H9 (cell line): ENCODE data around the gene STMN3. TPM values are rescaled to one million over a fixed set of nuclear protein-coding genes. Genes with fewer than 3 reads are reported as not detected.
A peak's percentile ranks its signal among the peaks of the same experiment; 100 is the strongest.

ENCODE experiments used
- DNase-seq: peaks from one replicate; pipeline ENCODE4 v3.0.0-alpha.2; 2017
- H2AFZ ChIP-seq: one replicate; pipeline ENCODE4 v1.6.1; 2013; ENCODE audit warnings: mild to moderate bottlenecking, low read length, control low read depth, moderate library complexity
- H2AK5ac ChIP-seq: 2 replicates; pipeline ENCODE4 v1.6.1; 2013; ENCODE audit warnings: low read length, control low read depth, mixed read lengths; ENCODE audit not compliant: insufficient read length
- H2BK120ac ChIP-seq: one replicate; pipeline ENCODE4 v1.6.1; 2013; ENCODE audit warnings: low read depth, mild to moderate bottlenecking, low read length, control low read depth, inconsistent platforms; ENCODE audit not compliant: poor library complexity, severe bottlenecking
- H2BK12ac ChIP-seq: 2 replicates; pipeline ENCODE4 v1.6.1; 2013; ENCODE audit warnings: low read length, control low read depth, mixed read lengths, low read depth; ENCODE audit not compliant: insufficient read length
- H2BK15ac ChIP-seq: 2 replicates; pipeline ENCODE4 v1.6.1; 2013; ENCODE audit warnings: low read depth, low read length, control low read depth
- H2BK20ac ChIP-seq: one replicate; pipeline ENCODE4 v1.6.1; 2013; ENCODE audit warnings: low read depth, mild to moderate bottlenecking, low read length, control low read depth, inconsistent platforms; ENCODE audit not compliant: poor library complexity, severe bottlenecking
- H2BK5ac ChIP-seq: 2 replicates; pipeline ENCODE4 v1.6.1; 2013; ENCODE audit warnings: low read length, control low read depth, mixed read lengths; ENCODE audit not compliant: insufficient read length
- H3K14ac ChIP-seq: 2 replicates; pipeline ENCODE4 v1.6.1; 2013; ENCODE audit warnings: low read length, control low read depth; ENCODE audit not compliant: insufficient read depth
- H3K18ac ChIP-seq: 2 replicates; pipeline ENCODE4 v1.6.1; 2013; ENCODE audit warnings: low read depth, mild to moderate bottlenecking, mixed read lengths, low read length, control low read depth; ENCODE audit not compliant: insufficient read length
- H3K23ac ChIP-seq: 2 replicates; pipeline ENCODE4 v1.6.1; 2013; ENCODE audit warnings: low read length, control low read depth, mixed read lengths, low read depth; ENCODE audit not compliant: insufficient read length
- H3K23me2 ChIP-seq: 2 replicates; pipeline ENCODE4 v1.6.1; 2013; ENCODE audit warnings: low read depth, mild to moderate bottlenecking, mixed read lengths, low read length, control low read depth; ENCODE audit not compliant: insufficient read length, poor library complexity, severe bottlenecking
- H3K27ac ChIP-seq: 2 replicates; pipeline ENCODE4 v1.5.1; 2013; ENCODE audit warnings: low read length, control low read depth, mixed read lengths, low read depth; ENCODE audit not compliant: insufficient read length
- H3K27me3 ChIP-seq: 2 replicates; pipeline ENCODE4 v1.6.1; 2013; ENCODE audit warnings: low read length, control low read depth, inconsistent platforms; ENCODE audit not compliant: insufficient read depth
- H3K4ac ChIP-seq: 2 replicates; pipeline ENCODE4 v1.6.1; 2013; ENCODE audit warnings: low read depth, mild to moderate bottlenecking, control low read depth, inconsistent platforms, low read length, moderate library complexity
- H3K4me1 ChIP-seq: 2 replicates; pipeline ENCODE4 v1.6.1; 2013; ENCODE audit warnings: low read length, control low read depth, inconsistent platforms; ENCODE audit not compliant: insufficient read depth
- H3K4me2 ChIP-seq: 2 replicates; pipeline ENCODE4 v1.6.1; 2013; ENCODE audit warnings: low read length, control low read depth, mixed read lengths; ENCODE audit not compliant: insufficient read length, insufficient read depth
- H3K56ac ChIP-seq: 2 replicates; pipeline ENCODE4 v1.6.1; 2013; ENCODE audit warnings: low read depth, mild to moderate bottlenecking, mixed read lengths, low read length, control low read depth; ENCODE audit not compliant: insufficient read length
- H3K79me1 ChIP-seq: 2 replicates; pipeline ENCODE4 v1.6.1; 2013; ENCODE audit warnings: low read depth, mild to moderate bottlenecking, moderate library complexity, low read length, control low read depth, inconsistent platforms; ENCODE audit not compliant: insufficient read depth, poor library complexity, severe bottlenecking
- H3K79me2 ChIP-seq: 2 replicates; pipeline ENCODE4 v1.6.1; 2013; ENCODE audit warnings: low read length, control low read depth, inconsistent platforms; ENCODE audit not compliant: insufficient read depth
- H3K9ac ChIP-seq: 2 replicates; pipeline ENCODE4 v1.6.1; 2013; ENCODE audit warnings: low read length, control low read depth, mixed read lengths; ENCODE audit not compliant: insufficient read length; ENCODE audit errors: extremely low read depth
- H3K9me3 ChIP-seq: one replicate; pipeline ENCODE4 v1.6.1; 2013; ENCODE audit warnings: low read depth, low read length, inconsistent platforms; ENCODE audit not compliant: control insufficient read depth
- H3T11ph ChIP-seq: one replicate; pipeline ENCODE4 v1.6.1; 2013; ENCODE audit warnings: mild to moderate bottlenecking, low read length, control low read depth, inconsistent platforms
- H4K20me1 ChIP-seq: one replicate; pipeline ENCODE4 v1.6.1; 2013; ENCODE audit not compliant: control insufficient read depth, insufficient read length, insufficient read depth
- H4K5ac ChIP-seq: 2 replicates; pipeline ENCODE4 v1.6.1; 2013; ENCODE audit warnings: low read depth, mild to moderate bottlenecking, mixed read lengths, low read length, control low read depth; ENCODE audit not compliant: insufficient read length
- H4K8ac ChIP-seq: replicated peaks from 2 replicates; pipeline ENCODE4 v1.6.1; 2013; ENCODE audit warnings: low read length, control low read depth, mixed read lengths, low read depth; ENCODE audit not compliant: insufficient read length
- H4K91ac ChIP-seq: 2 replicates; pipeline ENCODE4 v1.6.1; 2013; ENCODE audit warnings: low read depth, mild to moderate bottlenecking, moderate library complexity, mixed read lengths, low read length, control low read depth; ENCODE audit not compliant: insufficient read length
- H3K27ac Mint-ChIP-seq, 3 experiments: 2 replicates in 2 of 3; 3 replicates in 1 of 3; pipeline ENCODE4 v1.8.0; 2020 to 2021; ENCODE audit warnings: mixed read lengths in 3 of 3, mild to moderate bottlenecking in 1 of 3, moderate library complexity in 1 of 3
- H3K27me3 Mint-ChIP-seq: 2 replicates; pipeline ENCODE4 v1.8.0; 2021; ENCODE audit warnings: low read depth, mild to moderate bottlenecking, moderate library complexity, mixed read lengths
- H3K36me3 Mint-ChIP-seq, 3 experiments: 2 replicates in 2 of 3; 3 replicates in 1 of 3; pipeline ENCODE4 v1.8.0; 2020 to 2021; ENCODE audit warnings: low read depth in 3 of 3, mixed read lengths in 3 of 3; ENCODE audit not compliant: insufficient read depth in 1 of 3
- H3K4me1 Mint-ChIP-seq, 2 experiments: 2 replicates each; pipeline ENCODE4 v1.8.0; 2020; ENCODE audit warnings: mixed read lengths in 2 of 2
- H3K4me3 Mint-ChIP-seq, 2 experiments: 2 replicates in 1 of 2; 3 replicates in 1 of 2; pipeline ENCODE4 v1.8.0; 2020 to 2021; ENCODE audit warnings: mild to moderate bottlenecking in 2 of 2, mixed read lengths in 2 of 2, moderate library complexity in 1 of 2
- H3K9me3 Mint-ChIP-seq, 2 experiments: 2 replicates in 1 of 2; 3 replicates in 1 of 2; pipeline ENCODE4 v1.8.0; 2020; ENCODE audit warnings: mild to moderate bottlenecking in 2 of 2, mixed read lengths in 2 of 2, moderate library complexity in 1 of 2
- WGBS: extraction: QIAGEN DNeasy Blood & Tissue Kit; methylation state at CpG from one replicate; pipeline ENCODE4 v1.1.7; 2013; ENCODE audit warnings: missing lambda C conversion rate, low lambda C conversion rate, mixed read lengths; ENCODE audit not compliant: insufficient read length; ENCODE audit errors: extremely low coverage; 5-methylcytosine and 5-hydroxymethylcytosine counted together
- total RNA-seq: library from RNA; stranded (reverse); gene quantifications from 2 replicates; pipeline ENCODE4 v1.2.1, GENCODE V29; 2021
- TF ChIP-seq, protein P1 (sequence below): fragments of 200-600 bp; sonication (generic); conservative IDR thresholded peaks from 3 replicates; pipeline ENCODE4 v1.8.0; 2021; ENCODE audit warnings: antibody characterized with exemption, mild to moderate bottlenecking

Gene STMN3
- total RNA-seq, 1 experiment from 2014 or later: 54.0 TPM

DNA sequence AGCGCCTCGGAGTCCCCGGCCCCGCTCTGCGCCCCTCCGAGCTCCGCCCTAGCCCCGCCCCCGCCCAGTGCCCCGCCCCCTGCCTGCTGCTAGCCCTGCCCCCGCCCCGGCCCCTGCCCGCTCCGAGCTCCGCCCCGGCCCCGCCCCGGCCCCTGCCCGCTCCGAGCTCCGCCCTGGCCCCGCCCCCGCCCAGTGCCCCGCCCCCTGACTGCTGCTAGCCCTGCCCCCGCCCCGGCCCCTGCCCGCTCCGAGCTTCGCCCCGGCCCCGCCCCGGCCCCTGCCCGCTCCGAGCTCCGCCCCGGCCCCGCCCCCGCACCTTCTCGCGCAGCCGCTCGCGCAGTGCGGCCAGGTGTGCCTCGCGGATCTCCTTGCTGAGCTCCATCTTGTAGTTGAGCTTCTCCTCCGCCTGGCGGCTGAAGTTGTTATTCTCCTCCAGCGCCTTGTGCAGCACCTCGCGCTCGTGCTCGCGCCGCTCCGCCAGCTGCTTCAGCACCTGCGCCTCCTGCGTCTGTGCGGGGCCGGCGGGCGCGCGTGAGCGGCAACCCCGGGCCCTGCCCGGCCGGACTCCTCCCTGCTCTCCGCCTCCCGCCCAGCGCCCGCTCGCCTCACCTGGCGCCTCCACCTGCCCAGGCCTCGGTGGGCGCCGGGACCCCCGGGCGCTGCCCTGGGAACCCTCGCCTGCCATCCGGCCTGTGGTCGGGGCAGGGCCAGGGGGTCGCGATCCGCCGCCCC, 11.3 kb downstream of the STMN3 start:
- H2BK15ac ChIP-seq: no peak overlapping the region
- H2AFZ ChIP-seq: no peak overlapping the region
- H3K4me1 ChIP-seq: no peaks in the 10 kb centered on the region
- no peaks in the 10 kb centered on the region for H3K79me2 ChIP-seq
- H3K79me1 ChIP-seq: no peaks in the 10 kb centered on the region
- H3K23me2 ChIP-seq: peaks cover 7% of the 10 kb centered on the region
- no peaks in the 10 kb centered on the region for H3K27me3 ChIP-seq
- H3K27ac ChIP-seq: no peak overlapping the region
- H4K91ac ChIP-seq: no peak overlapping the region
- H2BK20ac ChIP-seq: no peak overlapping the region
- whole genome bisulfite sequencing: no CpG with 5 or more reads among the region's 86 CpGs
- no peak overlapping the region; the same call in 1 of the 2 replicates for H3K14ac ChIP-seq
- no peak overlapping the region for H3K56ac ChIP-seq
- H4K5ac ChIP-seq: no peak overlapping the region
- H3K4me1 Mint-ChIP-seq: peaks cover 6 to 14% of the 10 kb centered on the region in 2 experiments
- no peaks in the 10 kb centered on the region for H3K9me3 ChIP-seq
- no peak overlapping the region for H3K18ac ChIP-seq
- peak overlapping the region; percentile 41 for H3K4me2 ChIP-seq
- no peak overlapping the region for H2BK12ac ChIP-seq
- peak overlapping the region; percentile 62 to 77; a peak in 4 of 5 replicates for H3K4me3 Mint-ChIP-seq
- H2AK5ac ChIP-seq: no peak overlapping the region
- H3K9ac ChIP-seq: no peak overlapping the region
- H4K20me1 ChIP-seq: no peaks in the 10 kb centered on the region
- no peak overlapping the region for H2BK120ac ChIP-seq
- H3K9me3 Mint-ChIP-seq: no peaks in the 10 kb centered on the region; a peak in 1 of 5 replicates
- H3K36me3 Mint-ChIP-seq: peaks cover 0 to 3% (median 2%) of the 10 kb centered on the region in 3 experiments; a peak in 3 of 7 replicates
- TF ChIP-seq, protein P1, sequence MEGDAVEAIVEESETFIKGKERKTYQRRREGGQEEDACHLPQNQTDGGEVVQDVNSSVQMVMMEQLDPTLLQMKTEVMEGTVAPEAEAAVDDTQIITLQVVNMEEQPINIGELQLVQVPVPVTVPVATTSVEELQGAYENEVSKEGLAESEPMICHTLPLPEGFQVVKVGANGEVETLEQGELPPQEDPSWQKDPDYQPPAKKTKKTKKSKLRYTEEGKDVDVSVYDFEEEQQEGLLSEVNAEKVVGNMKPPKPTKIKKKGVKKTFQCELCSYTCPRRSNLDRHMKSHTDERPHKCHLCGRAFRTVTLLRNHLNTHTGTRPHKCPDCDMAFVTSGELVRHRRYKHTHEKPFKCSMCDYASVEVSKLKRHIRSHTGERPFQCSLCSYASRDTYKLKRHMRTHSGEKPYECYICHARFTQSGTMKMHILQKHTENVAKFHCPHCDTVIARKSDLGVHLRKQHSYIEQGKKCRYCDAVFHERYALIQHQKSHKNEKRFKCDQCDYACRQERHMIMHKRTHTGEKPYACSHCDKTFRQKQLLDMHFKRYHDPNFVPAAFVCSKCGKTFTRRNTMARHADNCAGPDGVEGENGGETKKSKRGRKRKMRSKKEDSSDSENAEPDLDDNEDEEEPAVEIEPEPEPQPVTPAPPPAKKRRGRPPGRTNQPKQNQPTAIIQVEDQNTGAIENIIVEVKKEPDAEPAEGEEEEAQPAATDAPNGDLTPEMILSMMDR: peak; percentile 64
- peaks cover 3% of the 10 kb centered on the region; the same call in 1 of the 2 replicates for H3K27me3 Mint-ChIP-seq
- no peak overlapping the region for H4K8ac ChIP-seq
- no peak overlapping the region for H3K23ac ChIP-seq
- no peak overlapping the region for H3K4ac ChIP-seq
- DNase-seq: peak; percentile 97
- H2BK5ac ChIP-seq: no peak overlapping the region
- H3K27ac Mint-ChIP-seq: no peak overlapping the region
- H3T11ph ChIP-seq: no peak overlapping the region
